Cardiac muscle cell (in vitro differentiated cells and primary cell): ENCODE results near the gene TBX4. TPM values are rescaled to one million over a fixed set of nuclear protein-coding genes. Genes with fewer than 3 reads are reported as not detected.
A peak's percentile ranks its signal among the peaks of the same experiment; 100 is the strongest.

Experiments
- DNase-seq, 2 donors: peaks; one replicate each; pipeline versions ENCODE4 v3.0.0 to v3.0.0-alpha.2; 2010 to 2017; ENCODE audit warnings: low read depth in 1 of 2, low spot score in 1 of 2
- H3K27ac ChIP-seq: fragments of 200-600 bp; sonication (generic); 2 replicates; pipeline ENCODE4 v1.5.1; 2016
- H3K27me3 ChIP-seq: fragments of 200-600 bp; sonication (generic); 2 replicates; pipeline ENCODE4 v1.6.0; 2016; ENCODE audit warnings: control low read depth
- H3K36me3 ChIP-seq: fragments of 200-600 bp; sonication (generic); 2 replicates; pipeline ENCODE4 v1.5.1; 2016; ENCODE audit warnings: control low read depth
- H3K4me1 ChIP-seq: fragments of 200-600 bp; sonication (generic); 2 replicates; pipeline ENCODE4 v1.8.1; 2017; ENCODE audit warnings: low read depth, mild to moderate bottlenecking, mixed run types
- H3K4me3 ChIP-seq: fragments of 200-600 bp; sonication (generic); 2 replicates; pipeline ENCODE4 v1.5.1; 2016; ENCODE audit warnings: mild to moderate bottlenecking
- H3K9me3 ChIP-seq: fragments of 200-600 bp; sonication (generic); 2 replicates; pipeline ENCODE4 v1.5.1; 2017; ENCODE audit warnings: low read depth, mild to moderate bottlenecking, control low read depth
- CTCF ChIP-seq: IDR thresholded peaks from 2 replicates; pipeline ENCODE4 v1.5.1; 2012; ENCODE audit warnings: low read depth, mild to moderate bottlenecking, low read length
- polyA plus RNA-seq: library from polyadenylated mRNA; unstranded; fragments of >200 nt; fragmentation: Nextera tagmentation; extraction: Ambion mirVana; gene quantifications from 2 replicates; pipeline ENCODE4 v1.2.1, GENCODE V29; 2016
- total RNA-seq: library from RNA; depleted of rRNA; stranded (reverse); fragments of >200 nt; gene quantifications from 2 replicates; pipeline ENCODE4 v1.2.3, GENCODE V29; 2016

The TBX4 gene
- total and polyA plus RNA-seq, 2 experiments from 2014 or later, result 0.54 to 1.6 TPM

- Histone ChIP-seq H3K36me3 (no peaks in the 10 kb centered on the region), H3K27me3 (peaks cover 29% of the 10 kb centered on the region), H3K4me1 (peaks cover 20% of the 10 kb centered on the region), H3K27ac (no peak overlapping the region), H3K4me3 (no peak overlapping the region), H3K9me3 (no peaks in the 10 kb centered on the region)
- TF ChIP-seq CTCF, result no peak
- no peak for DNase-seq
Observed at GRCh38 chr17:61465550-61466237, 13.5 kb downstream of the TBX4 start.

GRCh38 chr17:61466246-61466645 lies 14.0 kb downstream of the TBX4 start:
- no peak for DNase-seq
- Histone ChIP-seq H3K4me3 (no peak overlapping the region), H3K4me1 (peaks cover 18% of the 10 kb centered on the region), H3K27ac (no peak overlapping the region), H3K9me3 (no peaks in the 10 kb centered on the region), H3K27me3 (peaks cover 24% of the 10 kb centered on the region), H3K36me3 (no peaks in the 10 kb centered on the region)
- no peak for TF ChIP-seq CTCF

- Histone ChIP-seq H3K4me1 (peaks cover 18% of the 10 kb centered on the region), H3K27ac (no peak overlapping the region), H3K27me3 (peaks cover 10% of the 10 kb centered on the region), H3K9me3 (no peaks in the 10 kb centered on the region), H3K36me3 (no peaks in the 10 kb centered on the region), H3K4me3 (no peak overlapping the region)
- peak; percentile 62 to 73 for DNase-seq
- TF ChIP-seq CTCF, result no peak
Observed at GRCh38 chr17:61467416-61468262, 15.4 kb downstream of the TBX4 start.

- no peak overlapping the region for H3K27ac ChIP-seq
- peaks cover 2% of the 10 kb centered on the region for H3K27me3 ChIP-seq
Observed at GRCh38 chr17:61468263-61468907, 16.2 kb downstream of the TBX4 start.

More at GRCh38 chr17:61468263-61468907, 16.2 kb downstream of the TBX4 start:
- no peak overlapping the region for H3K4me3 ChIP-seq
- no peaks in the 10 kb centered on the region for H3K36me3 ChIP-seq
- H3K9me3 ChIP-seq, result no peaks in the 10 kb centered on the region
- peaks cover 18% of the 10 kb centered on the region for H3K4me1 ChIP-seq
- DNase-seq, result no peak
- TF ChIP-seq CTCF, result no peak
